IMR-90 (cell line): Measurements from ENCODE around the gene PLBD2. TPM values are rescaled to one million over a fixed set of nuclear protein-coding genes. Genes with fewer than 3 reads are reported as not detected.

Experiments
- ATAC-seq: fragments of 200-7000 bp; cut with Tn5 transposase; 2 replicates; pipeline ENCODE4 v1.9.1; 2020; ENCODE audit warnings: low read depth, mild to moderate bottlenecking, moderate library complexity
- BruUV-seq: library from RNA; stranded (reverse); fragments of 400-500 nt; replicated peaks from 2 replicates; lab custom pipeline; 2021; lab: Mats Ljungman, UMichigan
- CTCF ChIA-PET: fragments of 300-600 bp; formaldehyde crosslinking; extraction: SDS; loops from one replicate; lab custom pipeline; 2021; ENCODE audit warnings: antibody characterized with exemption; lab: Yijun Ruan, JAX
- POLR2A ChIA-PET: fragments of 300-600 bp; sonication (Branson Sonifier 250); formaldehyde crosslinking; loops from one replicate; lab custom pipeline; 2022; ENCODE audit warnings: antibody characterized with exemption; ENCODE audit not compliant: unreplicated experiment; lab: Charles Lee
- DNase-seq: peaks from one replicate; pipeline ENCODE4 v3.0.0; 2013
- H2AFZ ChIP-seq: replicated peaks from 2 replicates; pipeline ENCODE3; 2013; ENCODE audit warnings: low read length, mild to moderate bottlenecking; ENCODE audit not compliant: poor library complexity
- H2AK5ac ChIP-seq: 2 replicates; pipeline ENCODE4 v1.6.1; 2013; ENCODE audit warnings: low read depth, low read length, inconsistent platforms
- H2AK9ac ChIP-seq: replicated peaks from 2 replicates; pipeline ENCODE3; 2013; ENCODE audit warnings: mild to moderate bottlenecking, low read depth, low read length, moderate library complexity; ENCODE audit not compliant: poor library complexity
- H2BK120ac ChIP-seq: 2 replicates; pipeline ENCODE4 v1.6.1; 2013; ENCODE audit warnings: low read depth, low read length, inconsistent platforms
- H2BK15ac ChIP-seq: 3 replicates; pipeline ENCODE4 v1.6.1; 2013; ENCODE audit warnings: low read depth, low read length, inconsistent platforms
- H2BK20ac ChIP-seq: 2 replicates; pipeline ENCODE4 v1.6.1; 2013; ENCODE audit warnings: low read depth, mild to moderate bottlenecking, inconsistent platforms, low read length, moderate library complexity
- H2BK5ac ChIP-seq: 2 replicates; pipeline ENCODE4 v1.6.1; 2013; ENCODE audit warnings: mild to moderate bottlenecking, low read depth, low read length, inconsistent platforms; ENCODE audit not compliant: poor library complexity, severe bottlenecking
- H3K14ac ChIP-seq: replicated peaks from 2 replicates; pipeline ENCODE4 v1.6.1; 2013; ENCODE audit warnings: low read depth, low read length, inconsistent platforms
- H3K18ac ChIP-seq: 2 replicates; pipeline ENCODE4 v1.6.1; 2013; ENCODE audit warnings: low read depth, low read length, control low read depth
- H3K23ac ChIP-seq: 2 replicates; pipeline ENCODE4 v1.6.1; 2013; ENCODE audit warnings: low read depth, low read length, inconsistent platforms
- H3K27ac ChIP-seq: 2 replicates; pipeline ENCODE4 v1.5.1; 2013; ENCODE audit warnings: mild to moderate bottlenecking, control low read depth, low read length; ENCODE audit not compliant: insufficient read depth
- H3K27me3 ChIP-seq: 2 replicates; pipeline ENCODE4 v1.6.1; 2013; ENCODE audit warnings: low read length; ENCODE audit not compliant: control insufficient read depth, insufficient read depth
- H3K36me3 ChIP-seq: 2 replicates; pipeline ENCODE4 v1.6.1; 2013; ENCODE audit warnings: low read length, mixed read lengths; ENCODE audit not compliant: control insufficient read depth, insufficient read depth
- H3K4ac ChIP-seq: 2 replicates; pipeline ENCODE4 v1.6.1; 2013; ENCODE audit warnings: low read depth, low read length, inconsistent platforms
- H3K4me1 ChIP-seq: 2 replicates; pipeline ENCODE4 v1.6.1; 2013; ENCODE audit warnings: low read length, mixed read lengths; ENCODE audit not compliant: control insufficient read depth, insufficient read depth
- H3K4me2 ChIP-seq: 2 replicates; pipeline ENCODE4 v1.6.1; 2013; ENCODE audit warnings: low read depth, mild to moderate bottlenecking, control low read depth, low read length, moderate library complexity
- H3K4me3 ChIP-seq: 2 replicates; pipeline ENCODE4 v1.5.1; 2013; ENCODE audit warnings: low read depth, mild to moderate bottlenecking, control low read depth, low read length, moderate library complexity; ENCODE audit not compliant: insufficient read depth
- H3K56ac ChIP-seq: 2 replicates; pipeline ENCODE4 v1.6.1; 2013; ENCODE audit warnings: low read length, inconsistent platforms; ENCODE audit not compliant: insufficient read depth; ENCODE audit errors: extremely low read depth
- H3K79me1 ChIP-seq, 2 experiments: 2 replicates each; pipeline ENCODE4 v1.6.1; 2013; ENCODE audit warnings: low read length in 2 of 2, inconsistent platforms in 1 of 2, low read depth in 1 of 2
- H3K9ac ChIP-seq: 2 replicates; pipeline ENCODE4 v1.6.1; 2013; ENCODE audit warnings: low read depth, low read length, control low read depth
- H3K9me1 ChIP-seq: 2 replicates; pipeline ENCODE4 v1.6.1; 2013; ENCODE audit warnings: low read length, inconsistent platforms; ENCODE audit not compliant: insufficient read depth
- H3K9me3 ChIP-seq: 2 replicates; pipeline ENCODE4 v1.6.1; 2013; ENCODE audit warnings: low read length; ENCODE audit not compliant: control insufficient read depth, insufficient read depth
- H4K20me1 ChIP-seq: 2 replicates; pipeline ENCODE4 v1.6.1; 2013; ENCODE audit warnings: low read length, inconsistent platforms; ENCODE audit not compliant: insufficient read depth
- H4K5ac ChIP-seq: 2 replicates; pipeline ENCODE4 v1.6.1; 2013; ENCODE audit warnings: mild to moderate bottlenecking, low read depth, low read length, control low read depth
- H4K8ac ChIP-seq, 2 experiments: 2 replicates each; pipeline ENCODE4 v1.6.1; 2013; ENCODE audit warnings: low read depth in 2 of 2, low read length in 2 of 2, control low read depth in 1 of 2, inconsistent platforms in 1 of 2
- H4K91ac ChIP-seq: 2 replicates; pipeline ENCODE4 v1.6.1; 2013; ENCODE audit warnings: low read depth, low read length, inconsistent platforms; ENCODE audit not compliant: insufficient read depth
- CTCF ChIP-seq: conservative IDR thresholded peaks from 2 replicates; pipeline ENCODE4 v1.5.1; 2012; ENCODE audit warnings: mild to moderate bottlenecking, low read depth, low read length, improper control_type of control experiment
- FOS ChIP-seq: fragments of 150-350 bp; IDR thresholded peaks from 2 replicates; pipeline ENCODE4 v1.6.1; 2016; ENCODE audit warnings: low read depth, low read length
- MAZ ChIP-seq: IDR thresholded peaks from 2 replicates; pipeline ENCODE4 v1.6.1; 2012; ENCODE audit warnings: low read depth, mild to moderate bottlenecking, low read length, improper control_type of control experiment, moderate library complexity, borderline replicate concordance
- RFX5 ChIP-seq: IDR thresholded peaks from 2 replicates; pipeline ENCODE4 v1.8.0; 2012; ENCODE audit warnings: low read depth, mild to moderate bottlenecking, low read length, moderate library complexity
- USF2 ChIP-seq: fragments of 150-350 bp; IDR thresholded peaks from 2 replicates; pipeline ENCODE4 v1.6.1; 2017; ENCODE audit warnings: mild to moderate bottlenecking, antibody characterized with exemption, low read length, low read depth
- WGBS, 2 experiments: methylation state at CpG; one replicate each; pipeline versions ENCODE4 v1.1.5 to v1.1.7; 2013; ENCODE audit warnings: missing lambda C conversion rate in 2 of 2; ENCODE audit not compliant: insufficient read length in 1 of 2; ENCODE audit errors: extremely low coverage in 2 of 2; 5-methylcytosine and 5-hydroxymethylcytosine counted together
- dilution Hi-C: fragments of 300-500 bp; cut with HindIII; formaldehyde crosslinking; loops from one replicate; pipeline ENCODE4 v1.14.3; 2018; ENCODE audit warnings: low sequenced_read_pairs; ENCODE audit not compliant: unreplicated experiment
- in situ Hi-C: fragments of 300-500 bp; cut with MboI; formaldehyde crosslinking; loops from 3 replicates; pipeline ENCODE4 v1.14.3; 2019; ENCODE audit warnings: low sequenced_read_pairs, inconsistent platforms, mixed read lengths
- intact Hi-C: fragments of 100-400 bp; cut with micrococcal nuclease; formaldehyde crosslinking; loops from 2 replicates; pipeline ENCODE4 v1.10.0; 2022
- polyA plus RNA-seq, 3 experiments: library from polyadenylated mRNA; depleted of rRNA; stranded (reverse); fragments of >200 nt; gene quantifications; 2 replicates each; pipeline ENCODE4 v1.2.3, GENCODE V29; 2012; ENCODE audit warnings: low replicate concordance in 1 of 3
- total RNA-seq: library from RNA; depleted of rRNA; stranded (reverse); fragments of >200 nt; gene quantifications from 2 replicates; pipeline ENCODE4 v1.2.3, GENCODE V29; 2012

Gene PLBD2
- total and polyA plus RNA-seq, 2 of the 4 experiments (the other 2 are of a cell fraction) = 7.3 to 44.5 TPM

GRCh38 chr12:113398346-113399290 lies 40.2 kb downstream of the PLBD2 start:
- Histone ChIP-seq H3K9me3 (no peaks in the 10 kb centered on the region; the same call in 1 of the 2 replicates), H3K23ac (no peak overlapping the region), H2BK120ac (no peak overlapping the region), H2BK20ac (no peak overlapping the region), H4K8ac (no peak overlapping the region), H3K4me3 (no peak overlapping the region), H3K4me2 (no peak overlapping the region), H3K56ac (no peak overlapping the region), H4K91ac (no peak overlapping the region), H2BK15ac (no peak overlapping the region), H2BK5ac (no peak overlapping the region), H2AK9ac (no peak overlapping the region), H3K36me3 (no peaks in the 10 kb centered on the region), H3K18ac (no peak overlapping the region), H3K9me1 (no peaks in the 10 kb centered on the region), H4K20me1 (no peaks in the 10 kb centered on the region), H3K9ac (no peak overlapping the region), H3K14ac (no peak overlapping the region), H3K27me3 (peaks cover 4% of the 10 kb centered on the region; the same call in 1 of the 2 replicates), H2AK5ac (no peak overlapping the region), H3K27ac (no peak overlapping the region), H2AFZ (no peak overlapping the region), H3K4me1 (no peaks in the 10 kb centered on the region), H3K79me1 (no peaks in the 10 kb centered on the region), H3K4ac (no peak overlapping the region), H4K5ac (no peak overlapping the region)
- ChIA-PET CTCF (no interaction called here), POLR2A (no interaction called here)
- WGBS, 2 experiments = 80% methylated on average over 5 of the region's 26 CpGs; no CpG with 5 or more reads in 1 of the 2 experiments
- no TSS peak for BruUV-seq
- dilution Hi-C loops = no loop called here
- ATAC-seq (no peak), DNase-seq (no peak)
- TF ChIP-seq FOS (no peak), RFX5 (no peak), CTCF (no peak), USF2 (no peak), MAZ (no peak)
- in situ Hi-C loops = no loop called here
- intact Hi-C loops = no loop called here
